Testis (tissue), 3 donors: ENCODE measurements around the gene DRD4. TPM values are rescaled to one million over a fixed set of nuclear protein-coding genes. Genes with fewer than 3 reads are reported as not detected.

Source experiments
- DNase-seq: peaks from one replicate; pipeline ENCODE4 v3.0.0-alpha.2; 2019
- H3K27ac ChIP-seq, 2 donors: fragments of 200-600 bp; sonication (generic); one replicate each; pipeline ENCODE4 v1.5.1; 2019
- H3K27me3 ChIP-seq: fragments of 200-600 bp; sonication (generic); one replicate; pipeline ENCODE4 v1.5.1; 2019
- H3K36me3 ChIP-seq: fragments of 200-600 bp; sonication (generic); one replicate; pipeline ENCODE4 v1.5.1; 2017; ENCODE audit warnings: low read depth; ENCODE audit errors: missing control alignments
- H3K4me1 ChIP-seq: fragments of 200-600 bp; sonication (generic); one replicate; pipeline ENCODE4 v1.5.1; 2019
- H3K4me3 ChIP-seq, 2 donors: fragments of 200-600 bp; sonication (generic); one replicate each; pipeline ENCODE4 v1.5.1; 2017 to 2019
- H3K9me3 ChIP-seq: fragments of 200-600 bp; sonication (generic); one replicate; pipeline ENCODE4 v1.5.1; 2017
- POLR2A ChIP-seq: fragments of 450-650 bp; IDR thresholded peaks from one replicate; pipeline ENCODE4 v1.6.1; 2017; ENCODE audit warnings: antibody characterized with exemption, mild to moderate bottlenecking, moderate library complexity
- WGBS, 2 donors: methylation state at CpG; one replicate each; pipeline ENCODE4 v1.1.5; 2018; 5-methylcytosine and 5-hydroxymethylcytosine counted together
- intact Hi-C: fragments of 100-400 bp; cut with DNase I; formaldehyde crosslinking; loops from one replicate; pipeline ENCODE4 v1.15.1; 2023; ENCODE audit warnings: low total_unique reads
- polyA plus RNA-seq: library from polyadenylated mRNA; stranded (reverse); fragments of 350-450 nt; fragmentation: Illumina TruSeq; extraction: RNeasy Lipid Tissue Mini Kit (QIAGEN cat#74804); gene quantifications from one replicate; pipeline ENCODE4 v1.2.3, GENCODE V29; 2014; ENCODE audit warnings: low read depth, low replicate concordance; ENCODE audit not compliant: insufficient read depth
- total RNA-seq, 2 donors: library from RNA; depleted of rRNA; stranded (reverse); fragments of >200 nt; gene quantifications; one replicate each; pipeline ENCODE4 v1.2.3, GENCODE V29; 2016
- TF ChIP-seq, protein P1 (sequence below), 3 experiments: fragments of 450-650 bp in 2 of 3; fragments of 200-600 bp in 1 of 3; sonication (generic) in 1 of 3; IDR thresholded peaks; one replicate each; pipeline ENCODE4 v1.5.1; 2016 to 2019; ENCODE audit warnings: antibody characterized with exemption in 3 of 3, mild to moderate bottlenecking in 2 of 3, moderate library complexity in 1 of 3

Gene DRD4
- total and polyA plus RNA-seq, 3 donors from 2014 or later, result 1.5 to 3.3 (median 2.0) TPM

DNA sequence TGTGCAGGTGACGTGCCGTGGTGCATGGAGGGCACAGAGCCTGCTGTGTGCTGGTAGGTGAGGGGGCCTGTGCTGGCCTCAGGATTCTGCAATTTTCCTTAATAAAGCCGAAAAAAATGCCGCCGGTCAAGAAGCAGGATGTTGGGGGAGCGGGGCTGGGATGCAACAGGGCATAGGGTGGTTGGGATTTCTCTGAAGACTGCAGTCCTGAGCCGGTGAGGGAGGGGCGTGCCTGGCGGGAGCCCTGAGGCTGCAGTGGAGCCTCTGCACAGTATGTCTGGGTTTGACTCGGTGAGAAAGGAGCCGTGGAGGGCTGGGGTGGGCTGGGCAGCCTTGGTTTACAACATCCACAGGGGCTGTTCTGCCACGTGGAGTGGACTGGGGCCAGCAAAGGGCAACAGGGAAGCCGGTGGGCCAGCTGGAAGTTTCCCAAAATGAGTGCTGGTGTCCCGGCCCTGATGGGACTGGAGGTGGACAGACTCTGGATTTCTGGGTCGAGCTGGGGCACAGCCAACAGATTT lies 13.7 kb upstream of the DRD4 start:
- Histone ChIP-seq H3K9me3 (no peaks in the 10 kb centered on the region), H3K27ac (no peak overlapping the region), H3K36me3 (no peaks in the 10 kb centered on the region), H3K4me3 (no peak overlapping the region), H3K4me1 (no peaks in the 10 kb centered on the region), H3K27me3 (no peaks in the 10 kb centered on the region)
- no peak for DNase-seq
- intact Hi-C loops, result no loop called here
- 86 to 90% methylated on average over 14 to 15 of the region's 15 CpGs for WGBS, 2 donors
- TF ChIP-seq, protein P1, sequence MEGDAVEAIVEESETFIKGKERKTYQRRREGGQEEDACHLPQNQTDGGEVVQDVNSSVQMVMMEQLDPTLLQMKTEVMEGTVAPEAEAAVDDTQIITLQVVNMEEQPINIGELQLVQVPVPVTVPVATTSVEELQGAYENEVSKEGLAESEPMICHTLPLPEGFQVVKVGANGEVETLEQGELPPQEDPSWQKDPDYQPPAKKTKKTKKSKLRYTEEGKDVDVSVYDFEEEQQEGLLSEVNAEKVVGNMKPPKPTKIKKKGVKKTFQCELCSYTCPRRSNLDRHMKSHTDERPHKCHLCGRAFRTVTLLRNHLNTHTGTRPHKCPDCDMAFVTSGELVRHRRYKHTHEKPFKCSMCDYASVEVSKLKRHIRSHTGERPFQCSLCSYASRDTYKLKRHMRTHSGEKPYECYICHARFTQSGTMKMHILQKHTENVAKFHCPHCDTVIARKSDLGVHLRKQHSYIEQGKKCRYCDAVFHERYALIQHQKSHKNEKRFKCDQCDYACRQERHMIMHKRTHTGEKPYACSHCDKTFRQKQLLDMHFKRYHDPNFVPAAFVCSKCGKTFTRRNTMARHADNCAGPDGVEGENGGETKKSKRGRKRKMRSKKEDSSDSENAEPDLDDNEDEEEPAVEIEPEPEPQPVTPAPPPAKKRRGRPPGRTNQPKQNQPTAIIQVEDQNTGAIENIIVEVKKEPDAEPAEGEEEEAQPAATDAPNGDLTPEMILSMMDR (IDR thresholded peaks at IDR 0.05), result no peak
- TF ChIP-seq POLR2A, result no peak

DNA sequence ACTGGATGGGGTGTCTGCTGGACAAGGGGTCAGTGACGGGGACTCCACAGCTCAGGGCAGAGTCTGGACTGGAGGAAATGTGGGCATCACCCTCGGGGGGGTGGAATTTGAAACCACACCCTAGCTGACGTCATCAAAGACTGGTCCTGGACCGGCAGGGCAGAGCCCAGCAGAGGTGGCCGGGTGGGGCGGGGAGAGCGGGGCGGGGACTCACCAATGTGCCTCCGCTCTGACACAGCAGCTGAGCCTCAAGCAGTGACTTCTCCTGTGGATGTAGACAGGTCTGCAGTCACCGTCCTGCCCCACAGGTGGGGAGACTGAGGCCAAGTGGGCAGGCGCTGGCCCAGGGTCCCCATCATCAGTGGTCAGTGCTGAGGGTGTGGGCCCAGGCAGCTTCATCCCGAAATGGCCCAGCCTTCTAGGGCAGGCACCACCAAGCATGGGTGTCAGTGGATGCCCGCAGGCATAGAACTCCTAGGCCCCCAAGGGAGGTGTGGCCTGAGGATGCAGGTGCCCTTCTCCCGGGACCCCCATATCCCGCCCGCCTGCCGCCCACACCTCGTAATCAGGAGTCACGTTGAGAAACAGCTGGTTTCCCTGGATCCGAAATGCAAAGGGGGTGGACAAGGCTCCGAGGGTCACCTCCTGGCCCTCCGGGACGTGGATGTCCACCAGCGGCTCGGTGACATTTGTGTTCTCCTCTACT lies 12.9 kb upstream of the DRD4 start:
- WGBS, 2 donors, result 89 to 92% methylated on average over 21 to 25 of the region's 25 CpGs
- no peak for DNase-seq
- H3K9me3 ChIP-seq, result no peaks in the 10 kb centered on the region
- intact Hi-C loops, result no loop called here
- H3K36me3 ChIP-seq, result no peaks in the 10 kb centered on the region
- H3K27me3 ChIP-seq, result no peaks in the 10 kb centered on the region
- H3K4me3 ChIP-seq, result no peak overlapping the region
- no peak for TF ChIP-seq POLR2A
- TF ChIP-seq, protein P1 (IDR thresholded peaks at IDR 0.05), result no peak
- no peak overlapping the region for H3K27ac ChIP-seq
- H3K4me1 ChIP-seq, result no peaks in the 10 kb centered on the region

DNA sequence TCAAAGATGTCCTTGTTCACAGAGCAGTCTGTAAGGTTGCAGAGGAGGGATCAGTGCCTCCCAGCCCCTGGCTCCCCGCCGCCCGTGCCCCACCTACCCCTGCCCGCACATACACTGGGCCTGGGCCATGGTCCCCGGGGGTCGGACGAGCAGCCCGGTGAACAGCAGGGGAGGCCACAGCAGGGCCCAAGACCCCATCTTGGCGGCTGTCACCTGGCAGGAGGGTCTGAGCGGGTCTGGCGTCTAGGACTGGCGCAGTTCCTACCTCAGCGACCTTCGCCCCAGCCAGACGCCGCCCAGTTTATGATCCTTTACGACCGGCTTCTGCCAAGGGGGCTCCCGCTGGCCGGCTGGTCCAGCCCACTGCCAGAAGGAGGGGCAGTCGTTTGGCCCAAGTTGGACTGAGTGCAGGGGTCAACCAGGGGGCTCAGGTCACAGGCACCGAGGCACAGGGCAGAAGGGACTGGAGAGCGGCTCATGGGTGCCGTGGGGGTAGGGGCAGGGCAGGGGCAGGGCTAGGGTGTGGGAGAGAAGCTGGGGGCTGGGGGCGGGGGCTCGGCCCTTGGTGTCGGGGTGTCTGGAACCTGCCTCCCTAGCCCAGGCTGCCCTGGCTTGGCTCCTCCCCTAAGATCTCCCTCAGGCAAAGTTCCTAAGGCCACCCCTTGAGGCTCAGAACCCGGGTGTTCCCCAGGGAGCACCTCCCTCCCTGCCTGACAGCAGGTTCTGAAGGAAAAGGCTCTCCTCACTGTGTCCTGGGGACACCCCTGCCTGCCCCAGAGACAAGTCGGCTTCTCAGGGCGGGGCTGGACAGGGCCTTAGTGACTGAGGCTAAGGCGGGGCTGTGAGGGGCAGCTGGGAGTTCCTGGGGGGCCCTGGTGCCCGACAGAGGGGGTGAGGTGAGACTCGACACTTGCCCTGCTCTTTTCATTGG lies 12.1 kb upstream of the DRD4 start, which contains the start of gene CDHR5:
Gene CDHR5, minus strand, starts transcription at position 251 of the 931 bp plus-strand sequence. Its CDS starts 53 bp downstream, at position 198.
- DNase-seq, result no peak
- Histone ChIP-seq H3K36me3 (no peaks in the 10 kb centered on the region), H3K4me1 (no peaks in the 10 kb centered on the region), H3K27me3 (no peaks in the 10 kb centered on the region), H3K27ac (no peak within 1 kb of the TSS), H3K9me3 (no peaks in the 10 kb centered on the region), H3K4me3 (no peak within 1 kb of the TSS)
- intact Hi-C loops, result no loop called here
- TF ChIP-seq, protein P1 (IDR thresholded peaks at IDR 0.05), result no peak
- no peak for TF ChIP-seq POLR2A
- 80 to 82% methylated on average over 3 to 32 of the region's 33 CpGs for WGBS, 2 donors

DNA sequence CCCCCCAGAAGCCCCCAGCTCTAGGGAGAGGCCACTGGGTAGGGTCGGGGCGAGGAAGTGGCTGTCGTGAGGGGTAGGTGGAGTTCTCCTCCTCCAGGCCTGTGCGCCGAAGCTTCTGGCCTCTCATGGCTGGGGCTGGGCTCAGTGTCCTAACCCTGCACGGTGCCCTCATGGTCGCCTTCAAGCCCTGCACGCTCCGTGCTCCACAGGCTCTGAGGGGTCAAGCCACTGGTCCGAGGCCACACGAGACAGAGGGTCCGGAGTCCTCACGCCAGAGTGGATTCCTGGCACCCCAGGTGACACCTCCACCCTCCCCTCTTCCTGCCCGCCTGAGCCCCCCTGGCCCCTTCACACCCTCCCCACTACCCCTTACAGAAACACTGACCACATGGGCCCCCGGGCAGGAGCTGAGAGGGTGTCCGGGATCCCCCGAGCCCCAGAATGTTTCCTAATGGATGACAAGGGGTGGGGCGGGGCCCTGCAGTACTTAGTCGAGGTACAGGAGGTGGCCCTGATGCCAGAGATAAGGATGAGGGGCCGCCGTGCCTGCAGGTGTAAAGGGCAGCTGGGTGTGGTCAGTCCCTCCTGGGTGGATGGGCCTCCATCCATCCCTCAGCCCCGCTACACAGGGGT lies 11.3 kb upstream of the DRD4 start:
- H3K9me3 ChIP-seq, result no peaks in the 10 kb centered on the region
- WGBS, 2 donors, result 87% methylated on average over 12 to 22 of the region's 22 CpGs
- H3K4me1 ChIP-seq, result no peaks in the 10 kb centered on the region
- intact Hi-C loops, result no loop called here
- no peak for TF ChIP-seq POLR2A
- TF ChIP-seq, protein P1 (IDR thresholded peaks at IDR 0.05), result no peak
- H3K36me3 ChIP-seq, result no peaks in the 10 kb centered on the region
- H3K4me3 ChIP-seq, result no peak overlapping the region
- DNase-seq, result no peak
- H3K27me3 ChIP-seq, result no peaks in the 10 kb centered on the region
- H3K27ac ChIP-seq, result no peak overlapping the region
